Posterior vena cava (tissue), 2 donors: ENCODE measurements around the gene LAMA3. TPM values are rescaled to one million over a fixed set of nuclear protein-coding genes. Genes with fewer than 3 reads are reported as not detected.
A peak's percentile ranks its signal among the peaks of the same experiment; 100 is the strongest.

ENCODE experiments used
- DNase-seq: peaks from one replicate; pipeline ENCODE4 v3.0.0-alpha.2; 2020; ENCODE audit warnings: low spot score
- intact Hi-C, 2 donors: fragments of 100-400 bp; cut with DNase I; formaldehyde crosslinking; loops; one replicate each; pipeline versions ENCODE4 v1.14.1 to v1.14.2; 2022 to 2023
- total RNA-seq, 2 donors: library from RNA; stranded (reverse); fragmentation: NEBNext Ultra II Directional; extraction: Animal tissue kit (Norgen Biotek cat#: 25700); gene quantifications; one replicate each; pipeline ENCODE4 v1.2.1, GENCODE V29; 2021
- donor health status: DM: yes; HTN: yes; CAD: no.
- donor health status: DM: yes; HTN: yes; CAD: no.

The LAMA3 gene
- total RNA-seq, 2 donors from 2014 or later: 38.6 to 48.4 TPM

DNA sequence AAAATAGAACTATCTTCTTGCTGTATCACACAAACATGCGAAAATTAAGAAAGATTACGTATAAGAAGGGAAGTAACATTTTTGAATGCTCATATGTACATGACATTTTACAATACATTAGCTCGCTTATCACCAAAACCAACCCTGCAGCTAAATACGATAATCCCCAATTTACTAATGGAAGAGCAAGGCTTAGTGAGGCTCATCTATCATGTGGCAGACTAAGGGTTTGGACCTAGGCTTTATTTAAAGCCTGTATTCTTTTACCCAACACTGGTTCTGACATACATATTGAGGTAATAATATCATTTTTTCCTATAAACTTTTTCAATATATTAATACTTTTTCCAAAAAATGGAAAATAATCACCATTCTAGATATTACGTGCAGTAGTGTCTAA, 208.5 kb downstream of the LAMA3 start:
- DNase-seq: no peak
- intact Hi-C loops: no loop called here

DNA sequence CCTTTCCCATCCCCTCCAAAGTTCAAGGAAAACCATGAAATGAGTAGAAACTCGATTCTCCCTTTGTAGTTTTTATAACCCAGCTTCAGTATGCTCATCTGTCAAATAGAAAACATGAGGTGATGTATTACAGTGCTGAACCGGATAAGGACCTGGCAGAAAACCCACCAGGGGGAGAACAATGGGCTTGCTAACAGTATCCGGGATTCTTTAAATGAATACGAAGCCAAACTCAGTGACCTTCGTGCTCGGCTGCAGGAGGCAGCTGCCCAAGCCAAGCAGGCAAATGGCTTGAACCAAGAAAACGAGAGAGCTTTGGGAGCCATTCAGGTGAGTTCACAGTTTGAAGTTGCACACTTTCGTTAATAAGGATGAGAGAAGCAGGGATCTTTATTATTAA, 211.7 kb downstream of the LAMA3 start:
- DNase-seq: no peak
- intact Hi-C loops: no loop called here

DNA sequence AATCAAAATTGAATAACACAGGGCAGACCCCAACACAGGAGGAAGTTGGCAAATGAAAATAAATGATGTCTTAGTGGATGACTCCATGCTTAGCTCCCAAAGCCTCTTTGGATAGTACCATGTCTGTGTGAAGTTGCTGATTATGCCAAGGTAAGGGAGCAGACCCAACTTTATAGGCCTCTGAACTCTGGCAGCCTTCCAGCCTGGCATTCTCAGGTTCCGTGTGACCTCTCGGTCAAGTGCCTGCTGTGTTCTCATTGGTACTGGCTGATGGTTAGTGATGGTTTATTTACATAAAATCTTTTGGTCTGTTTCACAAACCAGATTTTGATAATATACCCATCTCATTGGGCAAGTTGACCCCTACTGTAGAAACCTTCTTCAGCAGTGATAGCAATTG, 213.1 kb downstream of the LAMA3 start:
- no peak for DNase-seq
- intact Hi-C loops: no loop called here

GRCh38 chr18:23903971-23904370, 214.7 kb downstream of the LAMA3 start:
- DNase-seq: no peak
- intact Hi-C loops: no loop called here

GRCh38 chr18:23906658-23907057, 217.4 kb downstream of the LAMA3 start:
- DNase-seq: no peak

GRCh38 chr18:23908827-23909226, 219.6 kb downstream of the LAMA3 start:
- intact Hi-C loops: no loop called here
- no peak for DNase-seq

More at GRCh38 chr18:23906658-23907057, 217.4 kb downstream of the LAMA3 start:
- intact Hi-C loops: no loop called here

DNA sequence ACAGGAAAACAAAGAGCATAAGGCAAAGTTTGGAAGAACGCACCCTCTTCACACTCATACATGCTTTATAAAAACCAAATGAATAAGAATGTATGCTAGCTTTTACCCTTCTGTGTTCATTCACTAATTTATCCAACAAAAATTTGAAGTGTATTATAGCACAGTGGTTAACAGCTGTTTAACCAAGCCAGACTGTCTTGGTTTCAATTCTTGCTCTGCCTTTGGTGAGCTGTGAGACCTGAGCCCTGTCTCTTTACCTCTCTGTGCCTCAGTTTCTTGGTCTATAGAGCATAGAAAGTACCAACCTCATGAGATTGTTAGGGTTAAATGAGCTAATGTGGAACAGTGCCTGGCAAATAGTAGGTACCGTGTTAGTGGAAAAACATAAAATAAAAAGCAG, 220.8 kb downstream of the LAMA3 start:
- DNase-seq: no peak
- intact Hi-C loops: no loop called here

GRCh38 chr18:23912356-23912755, 223.1 kb downstream of the LAMA3 start:
- intact Hi-C loops: no loop called here
- no peak for DNase-seq

DNA sequence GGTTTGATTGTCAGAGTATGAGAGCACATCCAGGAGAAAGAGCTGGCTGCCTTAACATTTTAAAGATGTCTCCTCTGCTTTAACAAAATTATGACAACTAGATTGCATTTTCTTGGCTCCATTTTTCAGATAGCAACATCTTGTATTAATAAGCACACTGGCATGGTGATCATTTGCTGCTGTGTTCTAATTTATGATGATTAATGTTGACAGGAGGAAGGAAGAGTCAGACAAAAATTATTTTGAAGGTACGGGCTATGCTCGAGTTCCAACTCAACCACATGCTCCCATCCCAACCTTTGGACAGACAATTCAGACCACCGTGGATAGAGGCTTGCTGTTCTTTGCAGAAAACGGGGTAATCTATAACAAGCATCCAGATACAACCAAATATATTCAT, 227.1 kb downstream of the LAMA3 start:
- intact Hi-C loops: no loop called here

DNA sequence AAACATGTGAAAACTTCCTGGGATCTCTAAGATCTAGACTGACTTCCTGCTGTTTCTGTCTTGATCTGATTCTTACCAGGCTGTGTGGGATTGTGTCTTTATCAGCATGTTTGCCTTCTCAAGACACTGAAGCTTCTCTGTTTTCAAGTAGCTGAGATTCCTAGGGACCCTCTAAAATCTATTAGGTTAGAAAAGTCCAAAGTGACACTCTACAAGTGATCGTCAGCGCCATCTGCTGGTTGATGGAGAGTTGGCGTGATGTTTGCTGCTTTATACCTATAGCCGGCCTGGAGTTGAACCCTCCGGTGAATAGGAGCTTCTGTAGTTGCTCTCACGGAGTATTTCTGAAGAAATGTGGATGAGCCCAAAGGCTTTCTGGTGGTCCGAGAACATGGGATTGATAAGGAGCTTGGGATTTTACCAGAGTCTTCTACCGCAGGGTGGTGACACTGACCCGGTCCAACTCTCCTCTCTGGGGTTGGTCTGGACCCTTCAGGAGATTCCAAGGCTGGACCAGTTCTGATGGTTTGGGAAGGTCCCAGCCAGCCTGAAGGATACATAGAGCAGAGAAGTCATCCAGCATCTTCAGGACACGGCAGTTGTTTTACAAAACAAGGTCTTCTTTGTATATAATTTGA, 229.3 kb downstream of the LAMA3 start:
- intact Hi-C loops: no loop called here
- DNase-seq: peak; percentile 90

More for the DNA sequence above, 227.1 kb downstream of the LAMA3 start:
- DNase-seq: no peak

GRCh38 chr18:23920054-23920453, 230.8 kb downstream of the LAMA3 start:
- DNase-seq: no peak
- intact Hi-C loops: loop anchor here in 1 of 2 donors (5.0 kb wide), 1 partner anchor 733 kb away; no protein-coding TSS in a partner anchor

DNA sequence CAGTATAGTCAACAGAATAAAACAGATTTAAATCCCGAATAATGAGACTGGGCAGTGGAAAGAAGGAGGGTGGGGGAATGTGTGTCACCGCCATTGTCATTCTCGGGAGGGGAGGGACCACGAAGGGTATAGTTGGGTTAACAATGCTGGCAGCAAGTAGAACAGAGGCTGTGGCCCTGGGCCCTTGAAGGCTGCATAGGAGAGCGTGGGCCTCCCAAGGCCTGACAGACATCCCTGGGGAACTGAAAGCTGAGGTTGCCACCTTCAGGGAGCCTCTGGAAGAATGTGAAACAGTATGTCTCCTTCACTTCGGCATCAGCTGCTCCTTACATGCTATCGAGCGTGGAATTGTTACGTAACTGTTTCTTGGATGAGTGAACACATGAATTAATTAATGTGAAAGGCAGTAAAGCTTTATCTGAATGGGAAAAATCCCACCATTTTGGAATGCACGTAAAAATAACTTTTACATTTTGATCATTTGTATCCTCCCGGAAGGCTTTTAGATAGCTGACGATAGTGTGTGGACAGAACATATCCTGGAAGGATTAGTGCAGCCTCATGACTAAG, 232.5 kb downstream of the LAMA3 start:
- no peak for DNase-seq
- intact Hi-C loops: loop anchor here in 1 of 2 donors (5.0 kb wide), 1 partner anchor 734 kb away; no protein-coding TSS in a partner anchor

DNA sequence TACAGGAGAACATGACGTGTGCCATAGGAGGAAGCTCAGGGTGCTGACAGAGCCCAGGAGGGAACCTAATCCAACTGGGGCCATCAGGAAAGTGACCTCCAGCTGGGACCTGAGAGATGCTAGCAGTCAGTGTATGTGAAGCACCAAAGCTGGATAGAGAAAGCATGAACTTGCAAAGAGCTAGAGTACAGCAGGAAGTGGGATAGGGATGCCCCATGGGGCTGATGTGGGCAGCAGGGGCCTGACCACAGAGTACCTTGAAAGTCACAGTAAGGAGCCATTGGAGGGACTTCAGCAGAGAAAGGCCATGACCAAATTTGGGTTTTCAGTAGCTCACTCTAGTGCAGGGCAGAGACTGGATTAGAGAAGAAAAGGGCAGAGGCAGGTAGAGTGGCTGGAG, 233.7 kb downstream of the LAMA3 start:
- intact Hi-C loops: loop anchor here in 1 of 2 donors (5.0 kb wide), 1 partner anchor 736 kb away; no protein-coding TSS in a partner anchor
- no peak for DNase-seq

DNA sequence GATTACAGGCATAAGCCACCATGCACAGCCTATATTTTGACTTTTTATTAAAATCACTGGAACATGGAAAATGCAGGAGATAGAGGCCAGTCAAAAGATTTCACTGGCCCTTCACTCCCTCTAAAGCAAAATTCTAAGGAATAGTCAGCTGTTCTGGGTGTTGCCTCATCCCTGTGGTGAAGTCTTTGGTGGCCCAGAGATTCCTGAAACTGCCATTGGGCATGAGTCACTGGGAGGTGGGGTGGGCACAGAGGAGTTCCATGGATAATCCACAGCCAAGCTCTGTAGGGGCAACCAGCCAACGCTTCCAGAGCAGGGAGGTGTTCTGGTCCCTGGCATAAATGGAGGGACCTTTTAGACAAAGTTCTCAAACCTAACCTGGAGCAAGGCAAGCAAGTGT, 235.6 kb downstream of the LAMA3 start:
- no peak for DNase-seq
- intact Hi-C loops: loop anchor here in 1 of 2 donors (5.0 kb wide), 1 partner anchor 738 kb away; no protein-coding TSS in a partner anchor

- intact Hi-C loops: no loop called here
- no peak for DNase-seq
Measured at GRCh38 chr18:23926571-23926970, 237.3 kb downstream of the LAMA3 start.

- DNase-seq: no peak
- intact Hi-C loops: no loop called here
Measured at GRCh38 chr18:23927821-23928746, 238.8 kb downstream of the LAMA3 start.

DNA sequence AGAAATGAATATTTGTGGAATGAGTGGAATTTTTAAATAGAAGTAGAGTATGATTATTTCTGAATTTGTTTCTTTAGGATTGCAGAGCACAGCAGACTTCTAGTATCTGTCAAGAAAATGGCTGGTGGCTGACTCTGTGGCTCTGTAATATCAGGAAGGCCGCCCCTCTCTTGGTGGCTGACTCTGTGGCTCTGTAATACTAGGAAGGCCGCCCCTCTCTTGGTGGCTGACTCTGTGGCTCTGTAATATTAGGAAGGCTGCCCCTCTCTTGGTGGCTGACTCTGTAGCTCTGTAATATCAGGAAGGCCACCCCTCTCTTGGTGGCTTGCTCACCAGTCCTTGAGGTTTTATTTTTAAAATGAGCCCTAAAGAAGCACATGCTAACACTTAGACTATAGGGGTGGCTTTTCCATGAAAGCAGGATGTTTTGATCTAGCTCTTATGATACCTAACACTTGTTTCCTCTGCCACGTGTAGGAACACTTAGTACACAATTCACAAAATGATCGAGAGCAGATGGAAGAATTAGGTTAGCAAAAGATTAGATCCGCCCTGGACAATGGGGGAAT, 240.2 kb downstream of the LAMA3 start:
- intact Hi-C loops: no loop called here

GRCh38 chr18:23930002-23930401, 240.7 kb downstream of the LAMA3 start:
- intact Hi-C loops: loop anchor here in 1 of 2 donors (5.0 to 10.0 kb wide), 2 partner anchors 47 to 185 kb away; no protein-coding TSS in a partner anchor
- DNase-seq: no peak

More for the DNA sequence above, 240.2 kb downstream of the LAMA3 start:
- DNase-seq: no peak

- intact Hi-C loops: loop anchor here in 1 of 2 donors (5.0 to 10.0 kb wide), 2 partner anchors 45 to 182 kb away; no protein-coding TSS in a partner anchor
- no peak for DNase-seq
Measured at GRCh38 chr18:23932385-23933067, 243.3 kb downstream of the LAMA3 start.
